Endothelial cell (in vitro differentiated cells): Measurements from ENCODE around the gene ADAMTS2. TPM values are rescaled to one million over a fixed set of nuclear protein-coding genes. Genes with fewer than 3 reads are reported as not detected.

Source experiments
- DNase-seq: peaks from one replicate; pipeline ENCODE4 v3.0.0; 2021; ENCODE audit warnings: low spot score
- H3K27ac Mint-ChIP-seq: one replicate; pipeline ENCODE4 v1.8.0; 2021; ENCODE audit warnings: mixed read lengths, inconsistent platforms; ENCODE audit not compliant: unreplicated experiment
- H3K27me3 Mint-ChIP-seq: one replicate; pipeline ENCODE4 v1.8.0; 2021; ENCODE audit warnings: mild to moderate bottlenecking, moderate library complexity, mixed read lengths, inconsistent platforms; ENCODE audit not compliant: unreplicated experiment
- H3K36me3 Mint-ChIP-seq: one replicate; pipeline ENCODE4 v1.8.0; 2021; ENCODE audit warnings: mild to moderate bottlenecking, low read depth, mixed read lengths, inconsistent platforms; ENCODE audit not compliant: unreplicated experiment
- H3K4me1 Mint-ChIP-seq: one replicate; pipeline ENCODE4 v1.8.0; 2021; ENCODE audit warnings: mild to moderate bottlenecking, mixed read lengths, inconsistent platforms; ENCODE audit not compliant: unreplicated experiment
- H3K4me3 Mint-ChIP-seq: one replicate; pipeline ENCODE4 v1.8.0; 2021; ENCODE audit warnings: mild to moderate bottlenecking, mixed read lengths, inconsistent platforms; ENCODE audit not compliant: unreplicated experiment
- H3K9me3 Mint-ChIP-seq: one replicate; pipeline ENCODE4 v1.8.0; 2021; ENCODE audit warnings: mixed read lengths, inconsistent platforms; ENCODE audit not compliant: unreplicated experiment
- total RNA-seq: library from RNA; stranded (reverse); fragmentation: NEBNext Ultra II Directional; extraction: Animal tissue kit (Norgen Biotek cat#: 25700); gene quantifications from one replicate; pipeline ENCODE4 v1.2.1, GENCODE V29; 2021; ENCODE audit not compliant: unreplicated experiment
- TF ChIP-seq, protein P1 (sequence below): fragments of 200-600 bp; sonication (generic); IDR thresholded peaks from one replicate; pipeline ENCODE4 v1.5.0; 2021; ENCODE audit warnings: antibody characterized with exemption; ENCODE audit not compliant: unreplicated experiment

The ADAMTS2 gene
- total RNA-seq, 1 donor from 2014 or later = 1.5 TPM

- Mint-ChIP-seq H3K27ac (no peak overlapping the region), H3K4me3 (no peak overlapping the region), H3K4me1 (no peaks in the 10 kb centered on the region), H3K27me3 (peaks cover 22% of the 10 kb centered on the region), H3K9me3 (peaks cover 15% of the 10 kb centered on the region), H3K36me3 (peaks cover 11% of the 10 kb centered on the region)
- DNase-seq = no peak
- TF ChIP-seq, protein P1, sequence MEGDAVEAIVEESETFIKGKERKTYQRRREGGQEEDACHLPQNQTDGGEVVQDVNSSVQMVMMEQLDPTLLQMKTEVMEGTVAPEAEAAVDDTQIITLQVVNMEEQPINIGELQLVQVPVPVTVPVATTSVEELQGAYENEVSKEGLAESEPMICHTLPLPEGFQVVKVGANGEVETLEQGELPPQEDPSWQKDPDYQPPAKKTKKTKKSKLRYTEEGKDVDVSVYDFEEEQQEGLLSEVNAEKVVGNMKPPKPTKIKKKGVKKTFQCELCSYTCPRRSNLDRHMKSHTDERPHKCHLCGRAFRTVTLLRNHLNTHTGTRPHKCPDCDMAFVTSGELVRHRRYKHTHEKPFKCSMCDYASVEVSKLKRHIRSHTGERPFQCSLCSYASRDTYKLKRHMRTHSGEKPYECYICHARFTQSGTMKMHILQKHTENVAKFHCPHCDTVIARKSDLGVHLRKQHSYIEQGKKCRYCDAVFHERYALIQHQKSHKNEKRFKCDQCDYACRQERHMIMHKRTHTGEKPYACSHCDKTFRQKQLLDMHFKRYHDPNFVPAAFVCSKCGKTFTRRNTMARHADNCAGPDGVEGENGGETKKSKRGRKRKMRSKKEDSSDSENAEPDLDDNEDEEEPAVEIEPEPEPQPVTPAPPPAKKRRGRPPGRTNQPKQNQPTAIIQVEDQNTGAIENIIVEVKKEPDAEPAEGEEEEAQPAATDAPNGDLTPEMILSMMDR = no peak
These were observed 119.9 kb downstream of the ADAMTS2 start for GRCh38 chr5:179225387-179225786.

DNA sequence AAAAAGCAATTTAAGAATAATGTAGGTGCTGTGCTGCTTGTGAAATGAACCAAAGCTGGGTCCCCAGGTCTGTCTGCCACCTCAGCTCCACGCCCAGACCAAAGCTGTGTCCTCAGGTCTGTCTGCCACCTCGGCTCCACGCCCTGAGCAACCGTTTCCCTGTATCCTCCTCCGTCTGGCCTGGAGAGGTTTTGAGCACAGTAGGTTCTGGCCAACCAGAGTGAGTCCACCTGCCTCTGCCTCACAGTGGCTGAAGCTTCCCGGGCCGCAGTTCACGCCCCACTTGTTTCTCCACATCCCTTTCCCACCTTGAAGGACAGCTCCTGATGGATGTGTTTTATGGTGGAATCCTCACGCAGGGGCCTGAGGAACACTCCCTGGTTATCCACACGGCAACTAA lies 120.5 kb downstream of the ADAMTS2 start:
- no peaks in the 10 kb centered on the region for H3K4me1 Mint-ChIP-seq
- no peak for DNase-seq
- H3K4me3 Mint-ChIP-seq = no peak overlapping the region
- peaks cover 15% of the 10 kb centered on the region for H3K9me3 Mint-ChIP-seq
- H3K27me3 Mint-ChIP-seq = peaks cover 22% of the 10 kb centered on the region
- H3K36me3 Mint-ChIP-seq = peaks cover 11% of the 10 kb centered on the region
- H3K27ac Mint-ChIP-seq = peak overlapping the region; percentile 9
- TF ChIP-seq, protein P1 = no peak

DNA sequence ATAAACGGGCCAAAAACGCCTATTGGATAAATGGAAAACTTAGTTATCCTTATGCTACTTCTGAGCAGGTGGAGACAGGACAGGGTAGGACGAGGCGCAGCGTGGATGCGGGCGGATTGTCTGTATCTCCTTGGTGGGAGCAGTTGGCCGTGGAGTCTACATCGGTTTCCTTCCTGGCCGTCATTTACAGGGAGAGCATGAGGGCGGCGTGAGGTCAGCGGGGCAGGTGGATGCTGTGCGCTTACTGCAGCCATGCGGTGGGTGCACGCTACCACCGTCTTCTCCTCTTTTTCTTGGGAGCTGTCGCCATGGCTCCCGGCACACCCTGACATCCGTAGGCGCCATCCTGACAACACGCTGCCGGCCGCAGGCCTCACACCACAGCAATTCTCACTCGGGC lies 121.3 kb downstream of the ADAMTS2 start:
- Mint-ChIP-seq H3K9me3 (peaks cover 15% of the 10 kb centered on the region), H3K36me3 (peaks cover 11% of the 10 kb centered on the region), H3K27me3 (peaks cover 22% of the 10 kb centered on the region), H3K4me3 (peak overlapping the region; percentile 47), H3K4me1 (no peaks in the 10 kb centered on the region), H3K27ac (no peak overlapping the region)
- TF ChIP-seq, protein P1 = no peak
- no peak for DNase-seq

DNA sequence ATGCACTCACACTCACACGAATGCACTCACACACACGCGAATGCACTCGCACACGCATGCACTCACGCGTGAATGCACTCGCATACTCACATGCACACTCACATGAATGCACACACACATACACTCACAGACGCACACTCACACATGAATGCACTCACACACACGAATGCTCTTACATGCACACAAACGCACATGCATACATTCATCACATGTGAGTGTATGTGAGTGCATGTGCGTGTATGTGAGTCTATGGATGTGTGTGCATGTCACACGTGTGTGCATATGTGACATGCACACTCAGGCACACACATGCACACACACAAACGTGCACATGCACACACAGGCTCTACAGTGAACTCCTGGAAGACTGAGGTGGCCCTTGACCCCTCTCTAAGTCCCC lies 121.7 kb downstream of the ADAMTS2 start:
- Mint-ChIP-seq H3K4me1 (no peaks in the 10 kb centered on the region), H3K9me3 (peaks cover 15% of the 10 kb centered on the region), H3K27ac (peak overlapping the region; percentile 1), H3K27me3 (peaks cover 22% of the 10 kb centered on the region), H3K4me3 (peak overlapping the region; percentile 49), H3K36me3 (peaks cover 11% of the 10 kb centered on the region)
- TF ChIP-seq, protein P1 = no peak
- no peak for DNase-seq

- Mint-ChIP-seq H3K4me1 (no peaks in the 10 kb centered on the region), H3K9me3 (peaks cover 15% of the 10 kb centered on the region), H3K27ac (no peak overlapping the region), H3K36me3 (peaks cover 11% of the 10 kb centered on the region), H3K4me3 (peak overlapping the region; percentile 49), H3K27me3 (peaks cover 18% of the 10 kb centered on the region)
- TF ChIP-seq, protein P1 = no peak
- DNase-seq = no peak
These were observed 122.8 kb downstream of the ADAMTS2 start for GRCh38 chr5:179222246-179223017.
